Activated CD4-positive, alpha-beta memory T cell treated with anti-CD3 and anti-CD28 coated beads for 36 hours (primary cell): ENCODE measurements around the gene EXTL1. TPM values are rescaled to one million over a fixed set of nuclear protein-coding genes. Genes with fewer than 3 reads are reported as not detected.

Source experiments
- CTCF ChIA-PET: fragments of 350-600 bp; sonication (Branson Sonifier 250); formaldehyde crosslinking; loops from one replicate; lab custom pipeline; 2021; ENCODE audit warnings: antibody characterized with exemption, inconsistent platforms; lab: Charles Lee
- POLR2A ChIA-PET: fragments of 350-600 bp; sonication (Branson Sonifier 250); formaldehyde crosslinking; loops from one replicate; lab custom pipeline; 2021; ENCODE audit warnings: antibody characterized with exemption; lab: Charles Lee
- DNase-seq: peaks from one replicate; pipeline ENCODE4 v3.0.0-alpha.2; 2020
- H3K27ac Mint-ChIP-seq: one replicate; pipeline ENCODE4 v1.8.0; 2021; ENCODE audit warnings: mixed read lengths
- H3K27me3 Mint-ChIP-seq: one replicate; pipeline ENCODE4 v1.8.0; 2021; ENCODE audit warnings: mixed read lengths
- H3K36me3 Mint-ChIP-seq: one replicate; pipeline ENCODE4 v1.8.0; 2021; ENCODE audit warnings: mixed read lengths
- H3K4me1 Mint-ChIP-seq: one replicate; pipeline ENCODE4 v1.8.0; 2021; ENCODE audit warnings: low read depth, mixed read lengths
- H3K4me3 Mint-ChIP-seq: one replicate; pipeline ENCODE4 v1.8.0; 2021; ENCODE audit warnings: mild to moderate bottlenecking, mixed read lengths
- H3K9me3 Mint-ChIP-seq: one replicate; pipeline ENCODE4 v1.8.0; 2021; ENCODE audit warnings: mixed read lengths
- intact Hi-C: fragments of 100-400 bp; cut with micrococcal nuclease; formaldehyde crosslinking; loops from one replicate; pipeline ENCODE4 v1.15.1; 2023
- total RNA-seq, 2 experiments: library from RNA; stranded (reverse); gene quantifications; one replicate each; pipeline ENCODE4 v1.2.3, GENCODE V29; 2021

EXTL1 gene
- total RNA-seq, 2 experiments from 2014 or later, result not detected

- Mint-ChIP-seq H3K27me3 (peaks cover 56% of the 10 kb centered on the region), H3K36me3 (no peaks in the 10 kb centered on the region), H3K4me3 (no peak overlapping the region), H3K9me3 (no peaks in the 10 kb centered on the region), H3K27ac (no peak overlapping the region), H3K4me1 (no peaks in the 10 kb centered on the region)
- intact Hi-C loops, result no loop called here
- no peak for DNase-seq
- ChIA-PET POLR2A (no interaction called here), CTCF (no interaction called here)
Observed at GRCh38 chr1:26047278-26047874, 25.8 kb downstream of the EXTL1 start.

- intact Hi-C loops, result no loop called here
- H3K9me3 Mint-ChIP-seq, result no peaks in the 10 kb centered on the region
- H3K27ac Mint-ChIP-seq, result no peak overlapping the region
- H3K27me3 Mint-ChIP-seq, result peaks cover 48% of the 10 kb centered on the region
- ChIA-PET POLR2A (no interaction called here), CTCF (interaction anchor here (0.8 kb wide), 1 partner anchor 13 kb away, joined by 3 read pairs; no protein-coding TSS in a partner anchor)
- no peaks in the 10 kb centered on the region for H3K4me1 Mint-ChIP-seq
- no peaks in the 10 kb centered on the region for H3K36me3 Mint-ChIP-seq
- H3K4me3 Mint-ChIP-seq, result no peak overlapping the region
- no peak for DNase-seq
Observed at GRCh38 chr1:26049531-26050247, 28.1 kb downstream of the EXTL1 start.

GRCh38 chr1:26050248-26050640 lies 28.7 kb downstream of the EXTL1 start:
- CTCF ChIA-PET, result interaction anchor here (0.8 kb wide), 1 partner anchor 14 kb away, joined by 3 read pairs; no protein-coding TSS in a partner anchor
- no peak for DNase-seq
- Mint-ChIP-seq H3K4me3 (no peak overlapping the region), H3K27me3 (peaks cover 42% of the 10 kb centered on the region), H3K9me3 (no peaks in the 10 kb centered on the region), H3K4me1 (no peaks in the 10 kb centered on the region), H3K36me3 (no peaks in the 10 kb centered on the region), H3K27ac (no peak overlapping the region)
- intact Hi-C loops, result no loop called here
- POLR2A ChIA-PET, result no interaction called here

- Mint-ChIP-seq H3K4me1 (no peaks in the 10 kb centered on the region), H3K9me3 (no peaks in the 10 kb centered on the region), H3K4me3 (no peak overlapping the region), H3K36me3 (no peaks in the 10 kb centered on the region), H3K27me3 (peaks cover 25% of the 10 kb centered on the region), H3K27ac (no peak overlapping the region)
- no peak for DNase-seq
- ChIA-PET CTCF (no interaction called here), POLR2A (no interaction called here)
- intact Hi-C loops, result no loop called here
Observed at GRCh38 chr1:26053718-26054560, 32.4 kb downstream of the EXTL1 start.

GRCh38 chr1:26055041-26055440 lies 33.5 kb downstream of the EXTL1 start:
- intact Hi-C loops, result no loop called here
- no peaks in the 10 kb centered on the region for H3K9me3 Mint-ChIP-seq
- no peak overlapping the region for H3K4me3 Mint-ChIP-seq

GRCh38 chr1:26057189-26057588 lies 35.6 kb downstream of the EXTL1 start:
- no peak overlapping the region for H3K4me3 Mint-ChIP-seq
- H3K9me3 Mint-ChIP-seq, result no peaks in the 10 kb centered on the region
- CTCF ChIA-PET, result no interaction called here

More at GRCh38 chr1:26055041-26055440, 33.5 kb downstream of the EXTL1 start:
- Mint-ChIP-seq H3K27ac (no peak overlapping the region), H3K36me3 (no peaks in the 10 kb centered on the region), H3K27me3 (peaks cover 21% of the 10 kb centered on the region), H3K4me1 (no peaks in the 10 kb centered on the region)
- ChIA-PET POLR2A (interaction anchor here (0.6 kb wide), 1 partner anchor 96 kb away, joined by 3 read pairs; no protein-coding TSS in a partner anchor), CTCF (no interaction called here)
- DNase-seq, result no peak

GRCh38 chr1:26058052-26058595 lies 36.5 kb downstream of the EXTL1 start:
- H3K27ac Mint-ChIP-seq, result no peak overlapping the region
- H3K4me1 Mint-ChIP-seq, result no peaks in the 10 kb centered on the region
- intact Hi-C loops, result no loop called here
- peaks cover 17% of the 10 kb centered on the region for H3K27me3 Mint-ChIP-seq
- no peaks in the 10 kb centered on the region for H3K36me3 Mint-ChIP-seq
- DNase-seq, result no peak
- ChIA-PET POLR2A (no interaction called here), CTCF (interaction anchor here (1.2 kb wide), 1 partner anchor 87 kb away, joined by 4 read pairs; no protein-coding TSS in a partner anchor)
- H3K4me3 Mint-ChIP-seq, result no peak overlapping the region
- no peaks in the 10 kb centered on the region for H3K9me3 Mint-ChIP-seq

More at GRCh38 chr1:26057189-26057588, 35.6 kb downstream of the EXTL1 start:
- peaks cover 17% of the 10 kb centered on the region for H3K27me3 Mint-ChIP-seq
- H3K4me1 Mint-ChIP-seq, result no peaks in the 10 kb centered on the region
- intact Hi-C loops, result no loop called here
- H3K36me3 Mint-ChIP-seq, result no peaks in the 10 kb centered on the region
- no peak for DNase-seq
- POLR2A ChIA-PET, result no interaction called here
- no peak overlapping the region for H3K27ac Mint-ChIP-seq

- Mint-ChIP-seq H3K36me3 (no peaks in the 10 kb centered on the region), H3K4me3 (no peak overlapping the region), H3K4me1 (no peaks in the 10 kb centered on the region), H3K27ac (no peak overlapping the region), H3K9me3 (no peaks in the 10 kb centered on the region), H3K27me3 (peaks cover 9% of the 10 kb centered on the region)
- CTCF ChIA-PET, result no interaction called here
- POLR2A ChIA-PET, result no interaction called here
- DNase-seq, result no peak
- intact Hi-C loops, result no loop called here
Observed at GRCh38 chr1:26059906-26060305, 38.3 kb downstream of the EXTL1 start.

GRCh38 chr1:26060832-26061574 lies 39.4 kb downstream of the EXTL1 start:
- H3K27me3 Mint-ChIP-seq, result peaks cover 6% of the 10 kb centered on the region
- no peak overlapping the region for H3K4me3 Mint-ChIP-seq
- H3K27ac Mint-ChIP-seq, result no peak overlapping the region
- H3K9me3 Mint-ChIP-seq, result no peaks in the 10 kb centered on the region
- ChIA-PET POLR2A (no interaction called here), CTCF (no interaction called here)
- intact Hi-C loops, result no loop called here
- no peaks in the 10 kb centered on the region for H3K4me1 Mint-ChIP-seq
- no peak for DNase-seq
- H3K36me3 Mint-ChIP-seq, result no peaks in the 10 kb centered on the region

- DNase-seq, result no peak
- intact Hi-C loops, result no loop called here
- H3K36me3 Mint-ChIP-seq, result no peaks in the 10 kb centered on the region
- H3K4me3 Mint-ChIP-seq, result no peak overlapping the region
- H3K4me1 Mint-ChIP-seq, result no peaks in the 10 kb centered on the region
- H3K9me3 Mint-ChIP-seq, result no peaks in the 10 kb centered on the region
- ChIA-PET POLR2A (no interaction called here), CTCF (interaction anchor here (0.6 kb wide), 1 partner anchor 80 kb away, joined by 3 read pairs; no protein-coding TSS in a partner anchor)
- no peak overlapping the region for H3K27ac Mint-ChIP-seq
- no peaks in the 10 kb centered on the region for H3K27me3 Mint-ChIP-seq
Observed at GRCh38 chr1:26064553-26064952, 43.0 kb downstream of the EXTL1 start.

GRCh38 chr1:26066160-26066559 lies 44.6 kb downstream of the EXTL1 start:
- Mint-ChIP-seq H3K36me3 (no peaks in the 10 kb centered on the region), H3K4me3 (no peak overlapping the region), H3K4me1 (no peaks in the 10 kb centered on the region), H3K27me3 (no peaks in the 10 kb centered on the region), H3K9me3 (no peaks in the 10 kb centered on the region), H3K27ac (no peak overlapping the region)
- no peak for DNase-seq
- intact Hi-C loops, result no loop called here
- ChIA-PET POLR2A (no interaction called here), CTCF (no interaction called here)
